Measurements from ENCODE around the gene SLC28A1. TPM values are rescaled to one million over a fixed set of nuclear protein-coding genes. Genes with fewer than 3 reads are reported as not detected.

SLC28A1 gene
- total RNA-seq, 1 experiment from 2014 or later = 0.13 TPM

GRCh38 chr15:84847382-84847781 lies 37.1 kb upstream of the SLC28A1 start:
- H3K4me3 Mint-ChIP-seq = no peak overlapping the region
- H2BK120ac ChIP-seq (ENCODE audit: low read depth, low read length, poor library complexity, severe bottlenecking) = no peak overlapping the region
- no peaks in the 10 kb centered on the region for H3K79me2 ChIP-seq (ENCODE audit: insufficient read depth, low read length)
- H3K9ac ChIP-seq (ENCODE audit: extremely low read depth, insufficient read length, low read length) = no peak overlapping the region
- no peaks in the 10 kb centered on the region for H3K79me1 ChIP-seq (ENCODE audit: insufficient read depth, low read depth, low read length, poor library complexity, severe bottlenecking)
- H3K56ac ChIP-seq (ENCODE audit: insufficient read length, low read depth, low read length) = no peak overlapping the region
- no peaks in the 10 kb centered on the region for H4K20me1 ChIP-seq (ENCODE audit: control insufficient read depth, insufficient read depth, insufficient read length)
- H3K4ac ChIP-seq (ENCODE audit: low read depth, low read length) = no peak overlapping the region
- no peak overlapping the region for H3T11ph ChIP-seq (ENCODE audit: low read length)
- peaks cover 13 to 15% of the 10 kb centered on the region in 2 experiments for H3K9me3 Mint-ChIP-seq
- no peak for DNase-seq
- H3K14ac ChIP-seq (ENCODE audit: insufficient read depth, low read length) = no peak overlapping the region
- no peak overlapping the region for H3K27ac ChIP-seq (ENCODE audit: insufficient read length, low read depth, low read length)
- H3K4me2 ChIP-seq (ENCODE audit: insufficient read depth, insufficient read length, low read length) = no peak overlapping the region
- no peak overlapping the region for H2BK5ac ChIP-seq (ENCODE audit: insufficient read length, low read length)
- no peak overlapping the region for H2BK20ac ChIP-seq (ENCODE audit: low read depth, low read length, poor library complexity, severe bottlenecking)
- no peak overlapping the region for H4K8ac ChIP-seq (replicated peaks; ENCODE audit: insufficient read length, low read depth, low read length)
- H3K27ac Mint-ChIP-seq = no peak overlapping the region
- no peaks in the 10 kb centered on the region for H3K27me3 Mint-ChIP-seq (ENCODE audit: low read depth)
- no peak overlapping the region for H4K5ac ChIP-seq (ENCODE audit: insufficient read length, low read depth, low read length)
- no peaks in the 10 kb centered on the region for H3K23me2 ChIP-seq (ENCODE audit: insufficient read length, low read depth, low read length, poor library complexity, severe bottlenecking)
- no peak overlapping the region for H2AFZ ChIP-seq (ENCODE audit: low read length)
- no peaks in the 10 kb centered on the region for H3K4me1 Mint-ChIP-seq
- H3K23ac ChIP-seq (ENCODE audit: insufficient read length, low read depth, low read length) = no peak overlapping the region
- no peak overlapping the region for H2AK5ac ChIP-seq (ENCODE audit: insufficient read length, low read length)
- TF ChIP-seq, protein P1, sequence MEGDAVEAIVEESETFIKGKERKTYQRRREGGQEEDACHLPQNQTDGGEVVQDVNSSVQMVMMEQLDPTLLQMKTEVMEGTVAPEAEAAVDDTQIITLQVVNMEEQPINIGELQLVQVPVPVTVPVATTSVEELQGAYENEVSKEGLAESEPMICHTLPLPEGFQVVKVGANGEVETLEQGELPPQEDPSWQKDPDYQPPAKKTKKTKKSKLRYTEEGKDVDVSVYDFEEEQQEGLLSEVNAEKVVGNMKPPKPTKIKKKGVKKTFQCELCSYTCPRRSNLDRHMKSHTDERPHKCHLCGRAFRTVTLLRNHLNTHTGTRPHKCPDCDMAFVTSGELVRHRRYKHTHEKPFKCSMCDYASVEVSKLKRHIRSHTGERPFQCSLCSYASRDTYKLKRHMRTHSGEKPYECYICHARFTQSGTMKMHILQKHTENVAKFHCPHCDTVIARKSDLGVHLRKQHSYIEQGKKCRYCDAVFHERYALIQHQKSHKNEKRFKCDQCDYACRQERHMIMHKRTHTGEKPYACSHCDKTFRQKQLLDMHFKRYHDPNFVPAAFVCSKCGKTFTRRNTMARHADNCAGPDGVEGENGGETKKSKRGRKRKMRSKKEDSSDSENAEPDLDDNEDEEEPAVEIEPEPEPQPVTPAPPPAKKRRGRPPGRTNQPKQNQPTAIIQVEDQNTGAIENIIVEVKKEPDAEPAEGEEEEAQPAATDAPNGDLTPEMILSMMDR (conservative IDR thresholded peaks at IDR 0.05) = no peak
- H2BK12ac ChIP-seq (ENCODE audit: insufficient read length, low read depth, low read length) = no peak overlapping the region
- no peak overlapping the region for H4K91ac ChIP-seq (ENCODE audit: insufficient read length, low read depth, low read length)
- no peaks in the 10 kb centered on the region for H3K4me1 ChIP-seq (ENCODE audit: insufficient read depth, low read length)
- H2BK15ac ChIP-seq (ENCODE audit: low read depth, low read length) = no peak overlapping the region
- H3K36me3 Mint-ChIP-seq (ENCODE audit: insufficient read depth in 1 of 3, low read depth in 3 of 3) = peaks cover 11 to 22% (median 18%) of the 10 kb centered on the region in 3 experiments
- no peak overlapping the region for H3K18ac ChIP-seq (ENCODE audit: insufficient read length, low read depth, low read length)
- H3K27me3 ChIP-seq (ENCODE audit: insufficient read depth, low read length) = no peaks in the 10 kb centered on the region
- no peaks in the 10 kb centered on the region for H3K9me3 ChIP-seq (ENCODE audit: control insufficient read depth, low read depth, low read length)

All from H9 (cell line).